Esophagus squamous epithelium (tissue), 5 donors: ENCODE data around the gene MFF. TPM values are rescaled to one million over a fixed set of nuclear protein-coding genes. Genes with fewer than 3 reads are reported as not detected.
A peak's percentile ranks its signal among the peaks of the same experiment; 100 is the strongest.

ENCODE experiments used
- DNase-seq: peaks from one replicate; lab custom pipeline; 2025; lab: John Stamatoyannopoulos, UW
- H3K27ac ChIP-seq, 4 donors: fragments of 200-600 bp; sonication (generic); one replicate each; pipeline ENCODE4 v1.5.1; 2016 to 2019; ENCODE audit warnings: mild to moderate bottlenecking in 1 of 4
- H3K27me3 ChIP-seq, 4 donors: fragments of 200-600 bp; sonication (generic); 1 replicate in 3 of 4; 2 replicates in 1 of 4; pipeline versions ENCODE4 v1.5.1 to v1.6.0; 2017 to 2021; ENCODE audit warnings: antibody characterized with exemption in 1 of 4
- H3K36me3 ChIP-seq, 3 donors: fragments of 200-600 bp; sonication (generic); one replicate each; pipeline ENCODE4 v1.5.1; 2016 to 2019
- H3K4me1 ChIP-seq, 3 donors: fragments of 200-600 bp; sonication (generic); one replicate each; pipeline ENCODE4 v1.5.1; 2017 to 2019
- H3K4me3 ChIP-seq, 4 donors: fragments of 200-600 bp; sonication (generic); 1 replicate in 3 of 4; 2 replicates in 1 of 4; pipeline ENCODE4 v1.5.1; 2016 to 2019; ENCODE audit warnings: mild to moderate bottlenecking in 2 of 4, moderate library complexity in 1 of 4
- H3K9me3 ChIP-seq, 3 donors: fragments of 200-600 bp; sonication (generic); one replicate each; pipeline ENCODE4 v1.5.1; 2016 to 2019
- CTCF ChIP-seq, 6 experiments: fragments of 450-650 bp in 4 of 6; fragments of 200-600 bp in 2 of 6; sonication (generic) in 2 of 6; IDR thresholded peaks; one replicate each; pipeline ENCODE4 v1.5.1; 2016 to 2019; ENCODE audit warnings: antibody characterized with exemption in 6 of 6, mild to moderate bottlenecking in 4 of 6, moderate library complexity in 4 of 6
- POLR2A ChIP-seq, 4 donors: fragments of 450-650 bp; IDR thresholded peaks; one replicate each; pipeline ENCODE4 v1.6.1; 2017; ENCODE audit warnings: antibody characterized with exemption in 4 of 4, mild to moderate bottlenecking in 4 of 4, moderate library complexity in 3 of 4
- WGBS, 2 donors: methylation state at CpG; one replicate each; pipeline ENCODE4 v1.1.5; 2018; 5-methylcytosine and 5-hydroxymethylcytosine counted together
- intact Hi-C: fragments of 100-400 bp; cut with DNase I; formaldehyde crosslinking; loops from one replicate; pipeline ENCODE4 v1.15.0; 2022
- total RNA-seq, 4 donors: library from RNA; depleted of rRNA; stranded (reverse); fragments of >200 nt; gene quantifications; one replicate each; pipeline ENCODE4 v1.1.0, GENCODE V29; 2016
- donor health status: DM: yes; HTN: yes; CAD: no.

The MFF gene
- total RNA-seq, 4 donors from 2014 or later = 66.8 to 91.0 (median 84.8) TPM

- TF ChIP-seq CTCF (IDR thresholded peaks at IDR 0.05) (no peak), POLR2A (IDR thresholded peaks at IDR 0.05) (no peak)
- 61% methylated on average over 4 of the region's 4 CpGs for WGBS, 2 donors
- DNase-seq = no peak
- no peaks in the 10 kb centered on the region for H3K9me3 ChIP-seq
- H3K4me1 ChIP-seq = peaks cover 0 to 13% (median 0%) of the 10 kb centered on the region in 3 donors
- H3K27ac ChIP-seq = no peak overlapping the region
- no peak overlapping the region for H3K4me3 ChIP-seq
- H3K27me3 ChIP-seq = no peaks in the 10 kb centered on the region
- intact Hi-C loops = no loop called here
- no peaks in the 10 kb centered on the region for H3K36me3 ChIP-seq
Measured at GRCh38 chr2:227398684-227399670, 73.9 kb downstream of the MFF start.

GRCh38 chr2:227401550-227401949, 76.5 kb downstream of the MFF start:
- no peak for TF ChIP-seq CTCF (IDR thresholded peaks at IDR 0.05)
- TF ChIP-seq POLR2A (IDR thresholded peaks at IDR 0.05) = no peak
- H3K4me1 ChIP-seq = peaks cover 2 to 23% (median 8%) of the 10 kb centered on the region in 3 donors
- WGBS, 2 donors = 71 to 81% methylated on average over 2 of the region's 2 CpGs
- DNase-seq = no peak
- H3K36me3 ChIP-seq = no peaks in the 10 kb centered on the region
- intact Hi-C loops = loop anchor here (10.0 kb wide), 1 partner anchor 363 kb away; no protein-coding TSS in a partner anchor
- H3K4me3 ChIP-seq = no peak overlapping the region
- no peak overlapping the region for H3K27ac ChIP-seq
- no peaks in the 10 kb centered on the region for H3K27me3 ChIP-seq
- H3K9me3 ChIP-seq = no peaks in the 10 kb centered on the region

- no peak for DNase-seq
- TF ChIP-seq POLR2A (IDR thresholded peaks at IDR 0.05) (no peak), CTCF (IDR thresholded peaks at IDR 0.05) (no peak)
- H3K36me3 ChIP-seq = no peaks in the 10 kb centered on the region
- peak overlapping the region in 1 of 4 donors; percentile 11 for H3K27ac ChIP-seq
- intact Hi-C loops = loop anchor here (10.0 kb wide), 1 partner anchor 362 kb away; no protein-coding TSS in a partner anchor
- no peak overlapping the region for H3K4me3 ChIP-seq
- no peaks in the 10 kb centered on the region for H3K9me3 ChIP-seq
- H3K27me3 ChIP-seq = no peaks in the 10 kb centered on the region
- H3K4me1 ChIP-seq = peaks cover 10 to 31% (median 16%) of the 10 kb centered on the region in 3 donors
Measured at GRCh38 chr2:227402321-227402720, 77.3 kb downstream of the MFF start.

- DNase-seq = no peak
- Histone ChIP-seq H3K27ac (peak overlapping the region in 1 of 4 donors; percentile 11), H3K9me3 (no peaks in the 10 kb centered on the region), H3K36me3 (no peaks in the 10 kb centered on the region), H3K27me3 (no peaks in the 10 kb centered on the region), H3K4me3 (no peak overlapping the region), H3K4me1 (peaks cover 13 to 37% (median 17%) of the 10 kb centered on the region in 3 donors)
- intact Hi-C loops = loop anchor here (10.0 kb wide), 1 partner anchor 362 kb away; no protein-coding TSS in a partner anchor
- TF ChIP-seq POLR2A (IDR thresholded peaks at IDR 0.05) (no peak), CTCF (IDR thresholded peaks at IDR 0.05) (no peak)
- WGBS, 2 donors = 33 to 58% methylated on average over 4 of the region's 4 CpGs
Measured at GRCh38 chr2:227402959-227403358, 77.9 kb downstream of the MFF start.
